ENCODE measurements around the gene BRPF1.

DNA sequence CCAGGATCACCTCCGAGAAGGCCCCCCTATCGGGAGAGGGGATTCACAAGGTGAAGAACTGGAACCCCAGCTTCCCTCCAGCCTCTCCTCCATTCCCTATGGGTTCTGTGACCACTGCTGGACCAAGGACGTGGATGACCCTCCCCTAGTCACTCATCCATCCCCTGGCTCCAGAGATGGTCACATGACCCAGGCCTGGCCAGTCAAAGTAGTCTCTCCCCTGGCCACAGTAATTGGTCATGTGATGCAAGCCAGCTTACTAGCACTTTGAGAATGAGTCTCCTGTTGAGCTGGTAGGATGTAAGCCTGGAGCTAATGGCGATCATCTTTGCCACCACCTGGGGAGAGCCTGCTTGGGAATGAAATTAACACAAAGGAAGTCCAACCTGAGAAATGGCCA lies 34.3 kb downstream of the BRPF1 start:
- TF ChIP-seq, protein P1, sequence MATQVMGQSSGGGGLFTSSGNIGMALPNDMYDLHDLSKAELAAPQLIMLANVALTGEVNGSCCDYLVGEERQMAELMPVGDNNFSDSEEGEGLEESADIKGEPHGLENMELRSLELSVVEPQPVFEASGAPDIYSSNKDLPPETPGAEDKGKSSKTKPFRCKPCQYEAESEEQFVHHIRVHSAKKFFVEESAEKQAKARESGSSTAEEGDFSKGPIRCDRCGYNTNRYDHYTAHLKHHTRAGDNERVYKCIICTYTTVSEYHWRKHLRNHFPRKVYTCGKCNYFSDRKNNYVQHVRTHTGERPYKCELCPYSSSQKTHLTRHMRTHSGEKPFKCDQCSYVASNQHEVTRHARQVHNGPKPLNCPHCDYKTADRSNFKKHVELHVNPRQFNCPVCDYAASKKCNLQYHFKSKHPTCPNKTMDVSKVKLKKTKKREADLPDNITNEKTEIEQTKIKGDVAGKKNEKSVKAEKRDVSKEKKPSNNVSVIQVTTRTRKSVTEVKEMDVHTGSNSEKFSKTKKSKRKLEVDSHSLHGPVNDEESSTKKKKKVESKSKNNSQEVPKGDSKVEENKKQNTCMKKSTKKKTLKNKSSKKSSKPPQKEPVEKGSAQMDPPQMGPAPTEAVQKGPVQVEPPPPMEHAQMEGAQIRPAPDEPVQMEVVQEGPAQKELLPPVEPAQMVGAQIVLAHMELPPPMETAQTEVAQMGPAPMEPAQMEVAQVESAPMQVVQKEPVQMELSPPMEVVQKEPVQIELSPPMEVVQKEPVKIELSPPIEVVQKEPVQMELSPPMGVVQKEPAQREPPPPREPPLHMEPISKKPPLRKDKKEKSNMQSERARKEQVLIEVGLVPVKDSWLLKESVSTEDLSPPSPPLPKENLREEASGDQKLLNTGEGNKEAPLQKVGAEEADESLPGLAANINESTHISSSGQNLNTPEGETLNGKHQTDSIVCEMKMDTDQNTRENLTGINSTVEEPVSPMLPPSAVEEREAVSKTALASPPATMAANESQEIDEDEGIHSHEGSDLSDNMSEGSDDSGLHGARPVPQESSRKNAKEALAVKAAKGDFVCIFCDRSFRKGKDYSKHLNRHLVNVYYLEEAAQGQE (IDR thresholded peaks at IDR 0.05) = no peak
- TF ChIP-seq, protein P2, sequence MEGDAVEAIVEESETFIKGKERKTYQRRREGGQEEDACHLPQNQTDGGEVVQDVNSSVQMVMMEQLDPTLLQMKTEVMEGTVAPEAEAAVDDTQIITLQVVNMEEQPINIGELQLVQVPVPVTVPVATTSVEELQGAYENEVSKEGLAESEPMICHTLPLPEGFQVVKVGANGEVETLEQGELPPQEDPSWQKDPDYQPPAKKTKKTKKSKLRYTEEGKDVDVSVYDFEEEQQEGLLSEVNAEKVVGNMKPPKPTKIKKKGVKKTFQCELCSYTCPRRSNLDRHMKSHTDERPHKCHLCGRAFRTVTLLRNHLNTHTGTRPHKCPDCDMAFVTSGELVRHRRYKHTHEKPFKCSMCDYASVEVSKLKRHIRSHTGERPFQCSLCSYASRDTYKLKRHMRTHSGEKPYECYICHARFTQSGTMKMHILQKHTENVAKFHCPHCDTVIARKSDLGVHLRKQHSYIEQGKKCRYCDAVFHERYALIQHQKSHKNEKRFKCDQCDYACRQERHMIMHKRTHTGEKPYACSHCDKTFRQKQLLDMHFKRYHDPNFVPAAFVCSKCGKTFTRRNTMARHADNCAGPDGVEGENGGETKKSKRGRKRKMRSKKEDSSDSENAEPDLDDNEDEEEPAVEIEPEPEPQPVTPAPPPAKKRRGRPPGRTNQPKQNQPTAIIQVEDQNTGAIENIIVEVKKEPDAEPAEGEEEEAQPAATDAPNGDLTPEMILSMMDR (IDR thresholded peaks at IDR 0.05; ENCODE audit: low read depth, low read length, missing input control) = no peak
- TF ChIP-seq RXRA (IDR thresholded peaks at IDR 0.05) (no peak), TAF1 (conservative IDR thresholded peaks at IDR 0.05) (no peak), NR2F2 (IDR thresholded peaks at IDR 0.05) (no peak), HNF4A (conservative IDR thresholded peaks at IDR 0.05) (no peak)
- TF ChIP-seq, protein P3, sequence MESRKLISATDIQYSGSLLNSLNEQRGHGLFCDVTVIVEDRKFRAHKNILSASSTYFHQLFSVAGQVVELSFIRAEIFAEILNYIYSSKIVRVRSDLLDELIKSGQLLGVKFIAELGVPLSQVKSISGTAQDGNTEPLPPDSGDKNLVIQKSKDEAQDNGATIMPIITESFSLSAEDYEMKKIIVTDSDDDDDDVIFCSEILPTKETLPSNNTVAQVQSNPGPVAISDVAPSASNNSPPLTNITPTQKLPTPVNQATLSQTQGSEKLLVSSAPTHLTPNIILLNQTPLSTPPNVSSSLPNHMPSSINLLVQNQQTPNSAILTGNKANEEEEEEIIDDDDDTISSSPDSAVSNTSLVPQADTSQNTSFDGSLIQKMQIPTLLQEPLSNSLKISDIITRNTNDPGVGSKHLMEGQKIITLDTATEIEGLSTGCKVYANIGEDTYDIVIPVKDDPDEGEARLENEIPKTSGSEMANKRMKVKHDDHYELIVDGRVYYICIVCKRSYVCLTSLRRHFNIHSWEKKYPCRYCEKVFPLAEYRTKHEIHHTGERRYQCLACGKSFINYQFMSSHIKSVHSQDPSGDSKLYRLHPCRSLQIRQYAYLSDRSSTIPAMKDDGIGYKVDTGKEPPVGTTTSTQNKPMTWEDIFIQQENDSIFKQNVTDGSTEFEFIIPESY (IDR thresholded peaks at IDR 0.05) = no peak
